Stimulated activated CD8-positive, alpha-beta memory T cell treated with anti-CD3 and anti-CD28 coated beads, Interleukin-7, amount 100 ng/mL, for 24 hours (primary cell): ENCODE data around the gene GPR101.
"Not testable (repeated sequence)": the region's sequence is repeated elsewhere in the genome, so short reads cannot be mapped to it uniquely, and the experiment has no call there.

ENCODE experiments used
- DNase-seq: peaks from one replicate; pipeline ENCODE4 v3.0.0-alpha.2; 2020; ENCODE audit warnings: low read depth

Gene GPR101

GRCh38 chrX:137000236-137000635, 33.6 kb downstream of the GPR101 start:
- DNase-seq, result not testable (repeated sequence)

GRCh38 chrX:136999024-136999423, 34.8 kb downstream of the GPR101 start:
- no peak for DNase-seq
